K562 (cell line): Measurements from ENCODE around the gene ITPRIPL2. TPM values are rescaled to one million over a fixed set of nuclear protein-coding genes. Genes with fewer than 3 reads are reported as not detected.

Experiments
- ATF1 ChIP-seq, 2 experiments: fragments of 450-650 bp in 1 of 2; IDR thresholded peaks; 2 replicates each; pipeline ENCODE4 v1.6.1; 2016; ENCODE audit warnings: missing compliant biosample characterization in 1 of 2, missing genetic modification characterization in 1 of 2
- CCAR2 ChIP-seq: fragments of 200-400 bp; formaldehyde crosslinking; IDR thresholded peaks from 2 replicates; pipeline ENCODE4 v1.6.1; 2017; ENCODE audit warnings: mild to moderate bottlenecking, low read depth, low read length
- DPF2 ChIP-seq: fragments of 450-650 bp; IDR thresholded peaks from 2 replicates; pipeline ENCODE4 v1.6.1; 2016
- ELF2 ChIP-seq: fragments of 250-450 bp; sonication (Bioruptor Pico); IDR thresholded peaks from 2 replicates; pipeline ENCODE4 v1.5.0; 2021; ENCODE audit warnings: mild to moderate bottlenecking
- EZH2 ChIP-seq: IDR thresholded peaks from 2 replicates; pipeline ENCODE4 v1.6.1; 2012; ENCODE audit warnings: low read depth, mild to moderate bottlenecking, inconsistent platforms, low read length, borderline replicate concordance
- FOXJ2 ChIP-seq: fragments of 200-800 bp; sonication (Bioruptor generic); IDR thresholded peaks from 2 replicates; pipeline ENCODE4 v1.6.1; 2016; ENCODE audit warnings: missing genetic modification characterization, missing compliant biosample characterization
- FOXM1 ChIP-seq, 2 experiments: fragments of 450-650 bp in 1 of 2; sonication (generic) in 1 of 2; formaldehyde crosslinking in 1 of 2; IDR thresholded peaks; 2 replicates each; pipeline versions ENCODE4 v1.6.1 to v1.9.0; 2017 to 2022; ENCODE audit warnings: low read depth in 2 of 2, mild to moderate bottlenecking in 2 of 2, missing genetic modification reagents in 1 of 2, moderate library complexity in 1 of 2
- MTF1 ChIP-seq: fragments of 250-450 bp; sonication (Bioruptor Pico); IDR thresholded peaks from 2 replicates; pipeline ENCODE4 v1.9.0; 2021; ENCODE audit warnings: moderate library complexity, mild to moderate bottlenecking, inconsistent platforms, borderline replicate concordance
- NONO ChIP-seq, 2 experiments: fragments of 200-400 bp in 1 of 2; fragments of 450-650 bp in 1 of 2; formaldehyde crosslinking in 1 of 2; IDR thresholded peaks; 2 replicates each; pipeline ENCODE4 v1.6.1; 2017; ENCODE audit warnings: low read depth in 2 of 2, mild to moderate bottlenecking in 2 of 2, moderate library complexity in 2 of 2, low read length in 1 of 2
- OTX1 ChIP-seq: fragments of 450-650 bp; formaldehyde crosslinking; IDR thresholded peaks from 2 replicates; pipeline ENCODE4 v1.4.0; 2022; ENCODE audit warnings: mild to moderate bottlenecking
- RAD51 ChIP-seq: fragments of 450-650 bp; IDR thresholded peaks from 2 replicates; pipeline ENCODE4 v1.7.1; 2016; ENCODE audit warnings: low read depth, mild to moderate bottlenecking, borderline replicate concordance
- STAT5B ChIP-seq: fragments of 250-450 bp; sonication (Bioruptor Pico); IDR thresholded peaks from 2 replicates; pipeline ENCODE4 v1.8.0; 2021; ENCODE audit warnings: mild to moderate bottlenecking, inconsistent platforms
- TGIF2 ChIP-seq: sonication (generic); formaldehyde crosslinking; IDR thresholded peaks from 2 replicates; pipeline ENCODE4 v1.8.1; 2022; ENCODE audit warnings: mild to moderate bottlenecking, missing genetic modification reagents, moderate library complexity
- ZNF174 ChIP-seq: fragments of 250-450 bp; sonication (Bioruptor Pico); IDR thresholded peaks from 2 replicates; pipeline ENCODE4 v1.4.0; 2020; ENCODE audit warnings: mild to moderate bottlenecking
- ZNF408 ChIP-seq: fragments of 250-450 bp; sonication (Bioruptor Pico); IDR thresholded peaks from 2 replicates; pipeline ENCODE4 v1.4.0; 2020; ENCODE audit warnings: low read depth, mild to moderate bottlenecking, moderate library complexity
- ZNF699 ChIP-seq: fragments of 250-450 bp; sonication (Bioruptor Pico); IDR thresholded peaks from 2 replicates; pipeline ENCODE4 v1.8.0; 2021; ENCODE audit warnings: mild to moderate bottlenecking, moderate library complexity; ENCODE audit not compliant: insufficient replicate concordance
- polyA plus RNA-seq, 8 experiments: library from polyadenylated mRNA; depleted of rRNA in 4 of 8; stranded (reverse) in 5 of 8; unstranded in 3 of 8; fragments of >200 nt; fragmentation: Nextera tagmentation in 2 of 8; fragmentation: Illumina TruSeq in 1 of 8; extraction: Ambion mirVana in 2 of 8; extraction: Trizol in 1 of 8; gene quantifications; 2 replicates each; pipeline versions ENCODE4 v1.2.1 to v1.2.3, GENCODE V29; 2011 to 2014; ENCODE audit warnings: inconsistent platforms in 1 of 8, missing spikeins in 1 of 8
- total RNA-seq, 7 experiments: library from RNA; depleted of rRNA in 6 of 7; stranded (reverse); fragments of >200 nt in 6 of 7; fragmentation: Illumina TruSeq in 2 of 7; extraction: Trizol in 2 of 7; gene quantifications; 2 replicates each; pipeline versions ENCODE4 v1.2.1 to v1.2.3, GENCODE V29; 2011 to 2021; ENCODE audit warnings: low replicate concordance in 1 of 7
- TF ChIP-seq, protein P1 (sequence below): fragments of 250-450 bp; sonication (Bioruptor Pico); IDR thresholded peaks from 2 replicates; pipeline ENCODE4 v1.4.0; 2020
- TF ChIP-seq, protein P2 (sequence below): fragments of 250-450 bp; sonication (Bioruptor Pico); IDR thresholded peaks from 2 replicates; pipeline ENCODE4 v1.8.0; 2022; ENCODE audit warnings: moderate library complexity, mild to moderate bottlenecking, inconsistent platforms

ITPRIPL2 gene
- total and polyA plus RNA-seq, 9 of the 15 experiments (the other 6 are each of a cell fraction or from before 2014, with no cell fraction given) = 0.04 to 2.2 (median 0.58) TPM

DNA sequence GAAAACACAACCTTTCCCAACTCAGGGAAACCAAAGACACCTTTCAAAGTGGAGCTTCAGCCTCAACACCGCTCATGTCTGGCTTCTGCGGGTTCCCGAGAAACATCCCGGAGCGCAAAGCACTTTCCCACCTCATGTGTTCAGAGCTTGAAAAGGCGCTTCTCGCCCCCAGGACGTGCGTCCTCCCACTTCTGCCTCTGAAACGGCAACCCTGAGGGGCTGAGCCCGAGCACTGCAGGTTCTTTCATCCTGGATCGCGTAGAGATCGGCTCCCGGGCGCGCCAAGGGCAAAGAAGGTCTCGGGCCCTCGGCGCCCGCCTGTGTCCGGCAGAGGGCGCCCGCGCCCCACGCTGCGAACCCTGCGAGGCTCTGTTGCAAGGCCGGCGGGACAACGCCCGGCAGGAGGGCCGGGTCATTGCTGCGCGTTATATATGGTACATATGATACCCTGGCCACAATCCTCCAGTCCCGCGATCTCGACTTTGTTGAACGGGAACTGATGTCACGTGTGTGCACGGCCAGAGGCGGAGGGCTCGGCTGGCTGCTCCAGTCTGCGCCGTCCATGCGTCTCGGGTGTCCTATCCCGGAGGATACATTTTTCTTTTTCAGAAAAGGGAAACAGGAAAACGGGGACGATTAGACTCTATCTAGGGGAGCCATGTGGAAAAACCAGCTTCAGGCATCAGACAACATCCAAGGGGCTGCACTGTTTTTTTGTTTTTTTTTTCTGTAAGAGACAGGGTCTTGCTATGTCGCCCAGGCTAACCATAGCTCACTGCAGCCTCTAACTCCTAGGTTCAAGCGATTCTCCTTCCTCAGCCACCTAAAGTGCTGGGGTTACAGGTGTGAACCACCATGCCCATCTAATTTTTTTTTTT is 27.2 kb upstream of the ITPRIPL2 start (continued):
- TF ChIP-seq, protein P1, sequence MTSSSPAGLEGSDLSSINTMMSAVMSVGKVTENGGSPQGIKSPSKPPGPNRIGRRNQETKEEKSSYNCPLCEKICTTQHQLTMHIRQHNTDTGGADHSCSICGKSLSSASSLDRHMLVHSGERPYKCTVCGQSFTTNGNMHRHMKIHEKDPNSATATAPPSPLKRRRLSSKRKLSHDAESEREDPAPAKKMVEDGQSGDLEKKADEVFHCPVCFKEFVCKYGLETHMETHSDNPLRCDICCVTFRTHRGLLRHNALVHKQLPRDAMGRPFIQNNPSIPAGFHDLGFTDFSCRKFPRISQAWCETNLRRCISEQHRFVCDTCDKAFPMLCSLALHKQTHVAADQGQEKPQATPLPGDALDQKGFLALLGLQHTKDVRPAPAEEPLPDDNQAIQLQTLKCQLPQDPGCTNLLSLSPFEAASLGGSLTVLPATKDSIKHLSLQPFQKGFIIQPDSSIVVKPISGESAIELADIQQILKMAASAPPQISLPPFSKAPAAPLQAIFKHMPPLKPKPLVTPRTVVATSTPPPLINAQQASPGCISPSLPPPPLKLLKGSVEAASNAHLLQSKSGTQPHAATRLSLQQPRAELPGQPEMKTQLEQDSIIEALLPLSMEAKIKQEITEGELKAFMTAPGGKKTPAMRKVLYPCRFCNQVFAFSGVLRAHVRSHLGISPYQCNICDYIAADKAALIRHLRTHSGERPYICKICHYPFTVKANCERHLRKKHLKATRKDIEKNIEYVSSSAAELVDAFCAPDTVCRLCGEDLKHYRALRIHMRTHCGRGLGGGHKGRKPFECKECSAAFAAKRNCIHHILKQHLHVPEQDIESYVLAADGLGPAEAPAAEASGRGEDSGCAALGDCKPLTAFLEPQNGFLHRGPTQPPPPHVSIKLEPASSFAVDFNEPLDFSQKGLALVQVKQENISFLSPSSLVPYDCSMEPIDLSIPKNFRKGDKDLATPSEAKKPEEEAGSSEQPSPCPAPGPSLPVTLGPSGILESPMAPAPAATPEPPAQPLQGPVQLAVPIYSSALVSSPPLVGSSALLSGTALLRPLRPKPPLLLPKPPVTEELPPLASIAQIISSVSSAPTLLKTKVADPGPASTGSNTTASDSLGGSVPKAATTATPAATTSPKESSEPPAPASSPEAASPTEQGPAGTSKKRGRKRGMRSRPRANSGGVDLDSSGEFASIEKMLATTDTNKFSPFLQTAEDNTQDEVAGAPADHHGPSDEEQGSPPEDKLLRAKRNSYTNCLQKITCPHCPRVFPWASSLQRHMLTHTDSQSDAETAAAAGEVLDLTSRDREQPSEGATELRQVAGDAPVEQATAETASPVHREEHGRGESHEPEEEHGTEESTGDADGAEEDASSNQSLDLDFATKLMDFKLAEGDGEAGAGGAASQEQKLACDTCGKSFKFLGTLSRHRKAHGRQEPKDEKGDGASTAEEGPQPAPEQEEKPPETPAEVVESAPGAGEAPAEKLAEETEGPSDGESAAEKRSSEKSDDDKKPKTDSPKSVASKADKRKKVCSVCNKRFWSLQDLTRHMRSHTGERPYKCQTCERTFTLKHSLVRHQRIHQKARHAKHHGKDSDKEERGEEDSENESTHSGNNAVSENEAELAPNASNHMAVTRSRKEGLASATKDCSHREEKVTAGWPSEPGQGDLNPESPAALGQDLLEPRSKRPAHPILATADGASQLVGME (CRISPR knock-in tag) = no peak
- TF ChIP-seq CCAR2 (no peak), FOXJ2 (tag) (no peak), NONO (IDR thresholded peaks at IDR 0.05; ENCODE audit: low read depth in 2 of 2, low read length in 1 of 2) (0 out of 4 replicates have a peak, but pooled peaks of 1 of the 2 experiments have one; percentile 30), OTX1 (CRISPR knock-in tag) (0 out of 2 replicates have a peak, but pooled peaks have one; percentile 28), TGIF2 (CRISPR knock-in tag) (no peak), FOXM1 (IDR thresholded peaks at IDR 0.05; ENCODE audit: low read depth) (no peak), FOXM1 (CRISPR knock-in tag; IDR thresholded peaks at IDR 0.05; ENCODE audit: low read depth) (no peak), STAT5B (CRISPR knock-in tag) (no peak), EZH2 (no peak), RAD51 (peak; percentile 82), DPF2 (no peak), ATF1 (CRISPR knock-in tag; IDR thresholded peaks at IDR 0.05) (no peak), ATF1 (tag; IDR thresholded peaks at IDR 0.05) (0 out of 2 replicates have a peak, but pooled peaks have one; percentile 10), ELF2 (no peak), MTF1 (CRISPR knock-in tag) (no peak), ZNF699 (CRISPR knock-in tag) (no peak), ZNF408 (CRISPR knock-in tag) (no peak), ZNF174 (CRISPR knock-in tag) (no peak)
- TF ChIP-seq, protein P2, sequence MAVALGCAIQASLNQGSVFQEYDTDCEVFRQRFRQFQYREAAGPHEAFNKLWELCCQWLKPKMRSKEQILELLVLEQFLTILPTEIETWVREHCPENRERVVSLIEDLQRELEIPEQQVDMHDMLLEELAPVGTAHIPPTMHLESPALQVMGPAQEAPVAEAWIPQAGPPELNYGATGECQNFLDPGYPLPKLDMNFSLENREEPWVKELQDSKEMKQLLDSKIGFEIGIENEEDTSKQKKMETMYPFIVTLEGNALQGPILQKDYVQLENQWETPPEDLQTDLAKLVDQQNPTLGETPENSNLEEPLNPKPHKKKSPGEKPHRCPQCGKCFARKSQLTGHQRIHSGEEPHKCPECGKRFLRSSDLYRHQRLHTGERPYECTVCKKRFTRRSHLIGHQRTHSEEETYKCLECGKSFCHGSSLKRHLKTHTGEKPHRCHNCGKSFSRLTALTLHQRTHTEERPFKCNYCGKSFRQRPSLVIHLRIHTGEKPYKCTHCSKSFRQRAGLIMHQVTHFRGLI (CRISPR knock-in tag) = no peak
